NCI-H2081 (cell line): ENCODE results near the gene MAGEF1.

Experiments used
- DNase-seq, 2 experiments: peaks; one replicate each; lab custom pipeline; 2025; lab: John Stamatoyannopoulos, UW

The MAGEF1 gene

DNA sequence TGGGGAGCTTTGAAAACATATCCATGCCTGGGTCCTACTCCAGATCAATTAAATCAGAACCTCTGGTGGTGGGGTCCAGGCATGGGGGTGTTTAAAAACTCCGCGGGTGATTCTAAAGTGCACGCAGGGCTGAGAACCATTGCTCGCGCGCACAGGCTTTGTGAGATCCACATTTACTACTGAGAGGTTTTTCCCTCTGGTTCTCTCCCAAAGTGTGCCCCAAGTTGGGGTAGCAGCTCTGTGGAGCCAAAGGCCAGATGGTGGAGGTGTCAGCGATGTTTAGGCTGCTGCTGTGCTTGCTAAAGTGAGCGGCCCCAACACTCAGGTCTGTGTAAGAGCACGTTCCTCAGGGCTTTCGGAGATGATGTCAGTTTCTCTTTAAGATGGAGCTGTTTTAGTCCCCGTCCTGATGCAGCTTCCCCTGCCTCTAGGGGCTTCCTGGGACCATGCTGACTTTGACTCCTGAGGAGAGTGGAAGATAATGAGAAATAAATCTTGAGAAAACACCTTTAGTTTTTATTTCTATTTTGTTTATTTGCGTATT is 13.4 kb upstream of the MAGEF1 start:
- no peak for DNase-seq

- no peak for DNase-seq
Measured at GRCh38 chr3:184724699-184725098, 12.8 kb upstream of the MAGEF1 start.

DNA sequence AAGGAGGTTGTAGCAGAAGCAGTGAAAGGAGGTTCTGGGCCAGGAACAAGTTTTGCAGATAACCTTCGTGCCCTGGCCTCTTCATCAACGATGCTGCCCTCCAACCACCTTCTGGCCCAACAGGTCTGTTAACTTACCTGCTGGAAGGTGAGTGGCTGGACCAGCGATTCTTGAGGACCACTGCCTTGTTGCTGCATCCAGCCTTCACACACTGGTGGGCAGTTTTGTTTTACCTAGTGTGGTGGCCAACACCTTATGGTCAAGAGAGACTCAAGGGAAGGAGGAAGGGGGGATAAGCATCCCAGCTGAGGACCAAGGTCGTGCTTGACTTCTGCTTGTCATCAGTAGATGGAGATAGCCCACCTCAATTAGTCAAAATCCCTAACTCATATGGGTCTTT is 7.8 kb upstream of the MAGEF1 start:
- DNase-seq: no peak

- no peak for DNase-seq
Measured at GRCh38 chr3:184718431-184718830, 6.6 kb upstream of the MAGEF1 start.

DNA sequence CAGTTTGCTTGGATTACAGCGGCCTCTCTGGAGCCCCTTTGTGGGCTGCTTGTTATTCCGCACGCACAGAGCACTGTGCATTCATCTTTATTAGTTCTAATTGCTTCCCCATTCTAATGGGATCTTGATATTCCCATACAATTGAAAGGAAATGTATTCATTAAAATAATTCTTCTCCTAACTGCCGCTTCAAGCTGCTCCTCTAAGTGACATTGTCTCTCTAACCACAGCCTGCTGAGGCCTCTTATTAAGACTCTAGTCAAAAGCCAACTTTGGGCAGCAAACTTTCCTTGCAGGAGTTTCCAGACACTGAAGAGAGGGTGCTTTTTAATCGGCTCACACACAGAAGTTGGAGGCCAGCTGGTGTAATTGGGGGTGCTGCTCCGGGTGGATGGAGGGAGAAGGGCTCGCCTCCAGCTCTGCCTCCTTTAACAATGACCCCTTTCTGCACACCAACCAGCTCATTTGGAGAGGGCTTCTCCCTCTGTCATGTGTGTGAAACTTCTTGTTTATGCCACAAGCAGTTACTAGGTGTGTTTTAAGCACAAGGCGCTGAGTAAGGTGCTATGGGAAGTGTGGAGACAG is 5.6 kb upstream of the MAGEF1 start:
- DNase-seq: no peak

- DNase-seq: no peak
Measured at GRCh38 chr3:184716622-184717398, 4.9 kb upstream of the MAGEF1 start.

DNA sequence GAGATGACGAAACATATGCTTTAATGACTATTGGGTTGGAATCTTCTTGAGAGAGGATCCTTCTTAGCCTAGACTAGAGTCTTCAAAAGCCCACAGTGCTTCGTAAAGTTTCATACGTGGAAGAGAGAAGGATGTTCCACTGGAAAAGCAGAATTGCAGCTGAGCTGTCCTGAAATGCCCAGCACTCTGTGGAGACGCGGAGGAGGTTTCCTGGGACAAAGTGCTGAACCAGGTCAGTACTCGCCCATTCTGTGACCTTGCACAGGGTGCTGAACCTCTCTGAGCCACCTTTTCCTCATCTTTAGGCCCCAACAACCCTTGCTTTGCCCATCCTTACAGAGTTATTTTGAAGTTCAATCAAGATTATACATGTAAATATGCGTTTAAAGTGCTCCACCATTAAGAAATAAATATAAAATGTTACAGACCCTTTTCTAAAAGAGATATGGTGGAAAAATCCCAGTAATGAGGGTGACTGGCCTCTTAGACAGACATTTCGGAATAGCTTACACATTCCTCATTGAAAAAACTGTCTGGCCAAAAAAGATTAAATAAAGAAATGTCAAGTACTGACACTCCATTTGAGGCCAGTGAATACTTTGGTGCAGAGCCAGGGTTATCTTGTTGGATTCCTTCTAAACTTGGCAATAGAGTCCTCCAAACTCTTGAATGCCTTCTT is 4.2 kb upstream of the MAGEF1 start:
- DNase-seq: no peak

DNA sequence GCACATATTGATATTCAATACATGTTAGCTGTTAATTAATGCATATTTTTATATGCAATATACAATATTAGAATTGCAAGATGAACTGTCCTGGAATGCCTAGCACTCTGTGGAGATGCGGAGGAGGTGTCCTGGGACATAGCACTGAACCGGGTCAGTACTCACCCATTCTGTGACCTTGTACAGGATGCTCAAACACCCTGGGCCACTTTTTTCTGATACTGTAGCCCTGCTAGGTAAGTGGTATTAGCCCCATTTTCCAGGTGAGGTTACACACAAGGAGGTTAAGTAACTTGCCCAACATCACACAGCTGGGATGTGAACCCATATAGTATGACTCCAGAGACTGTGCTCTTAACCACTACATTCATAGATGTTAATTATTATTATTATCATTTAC is 1.7 kb upstream of the MAGEF1 start:
- DNase-seq: no peak

GRCh38 chr3:184713040-184713355 is 1.1 kb upstream of the MAGEF1 start:
- no peak for DNase-seq

DNA sequence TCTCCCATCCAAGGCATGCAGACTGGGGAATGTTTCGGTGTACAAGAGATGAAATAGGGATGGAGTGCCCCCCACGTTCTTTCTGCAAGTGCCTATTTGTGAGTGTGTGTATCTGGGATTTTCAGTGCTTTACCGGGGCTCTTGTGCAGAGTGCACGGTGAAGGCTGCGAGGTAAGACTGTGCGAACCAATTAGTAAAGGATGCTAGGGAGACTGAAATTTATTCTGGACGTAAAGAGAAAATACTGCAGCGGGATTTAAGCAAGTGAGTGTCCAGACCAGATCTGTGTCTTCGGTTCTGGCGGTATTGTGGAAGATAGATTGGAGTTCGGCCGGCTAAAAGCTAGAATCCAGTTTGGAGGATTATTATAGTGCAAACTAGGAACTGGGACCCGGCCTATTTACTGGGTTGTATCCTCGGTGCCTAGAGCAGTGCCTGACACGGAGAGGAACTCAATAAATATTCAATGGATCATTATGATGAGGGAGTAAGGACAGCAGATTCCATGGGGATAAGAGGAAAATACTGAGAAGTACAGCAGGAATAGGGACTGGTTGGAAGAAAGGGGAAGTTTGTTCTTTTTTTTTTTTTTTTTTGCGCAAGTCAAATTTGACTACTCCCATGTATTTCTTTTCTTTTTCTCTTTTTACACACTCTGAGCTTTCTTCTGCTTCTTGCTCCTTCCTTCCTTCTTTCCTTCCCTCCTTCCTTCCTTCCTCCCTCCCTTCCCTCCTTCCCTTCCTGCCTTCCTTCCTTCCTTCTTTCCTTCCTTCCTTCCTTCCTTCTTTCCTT is 580 bp upstream of the MAGEF1 start:
- no peak for DNase-seq

- peak in 1 of 2 experiments; percentile 53 for DNase-seq
Measured at GRCh38 chr3:184710870-184711492, 883 bp downstream of the MAGEF1 start.

- DNase-seq: no peak
Measured at GRCh38 chr3:184703657-184704056, 8.2 kb downstream of the MAGEF1 start.

DNA sequence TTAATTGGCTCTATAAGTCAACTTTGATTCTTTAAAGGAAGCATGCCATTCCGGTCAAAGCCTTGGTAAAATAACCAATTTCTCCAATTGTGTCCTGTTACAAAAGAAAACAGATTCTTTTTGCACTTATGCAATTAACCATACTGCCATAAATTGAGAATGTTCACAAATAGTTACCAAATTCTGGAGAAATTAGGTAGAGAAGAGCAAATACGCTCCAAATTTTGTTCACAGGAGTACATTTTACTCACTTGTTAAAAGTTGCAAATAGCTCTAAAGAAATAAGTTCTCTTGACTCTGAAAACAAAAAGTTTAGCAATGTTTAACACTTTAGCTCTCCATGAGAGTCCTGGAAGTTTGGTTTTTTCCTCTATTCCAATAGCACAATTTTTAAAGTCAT is 11.1 kb downstream of the MAGEF1 start:
- no peak for DNase-seq

GRCh38 chr3:184697845-184698244 is 14.0 kb downstream of the MAGEF1 start:
- DNase-seq: no peak

DNA sequence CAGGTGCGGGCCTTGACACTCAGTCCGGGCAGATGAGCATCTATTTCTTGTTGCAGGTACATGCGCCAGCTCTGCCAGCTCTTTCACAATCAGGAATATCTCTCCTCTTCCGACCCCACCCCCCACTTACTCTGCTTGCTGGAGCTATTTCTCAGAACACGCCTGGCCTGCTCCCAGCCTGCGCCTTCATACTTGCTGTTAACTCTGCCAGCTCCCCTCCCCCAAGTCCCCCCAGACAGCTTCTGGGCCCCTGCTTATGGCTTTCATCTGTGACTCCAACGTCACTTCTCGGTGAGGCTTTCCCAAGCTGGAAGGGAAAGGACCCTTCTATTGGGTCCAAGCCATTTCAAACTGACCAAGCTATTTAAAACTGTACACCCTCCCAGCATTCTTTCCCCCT is 15.2 kb downstream of the MAGEF1 start:
- no peak for DNase-seq

- DNase-seq: no peak
Measured at GRCh38 chr3:184694716-184695115, 17.1 kb downstream of the MAGEF1 start.

GRCh38 chr3:184694133-184694665 is 17.7 kb downstream of the MAGEF1 start:
- DNase-seq: no peak

DNA sequence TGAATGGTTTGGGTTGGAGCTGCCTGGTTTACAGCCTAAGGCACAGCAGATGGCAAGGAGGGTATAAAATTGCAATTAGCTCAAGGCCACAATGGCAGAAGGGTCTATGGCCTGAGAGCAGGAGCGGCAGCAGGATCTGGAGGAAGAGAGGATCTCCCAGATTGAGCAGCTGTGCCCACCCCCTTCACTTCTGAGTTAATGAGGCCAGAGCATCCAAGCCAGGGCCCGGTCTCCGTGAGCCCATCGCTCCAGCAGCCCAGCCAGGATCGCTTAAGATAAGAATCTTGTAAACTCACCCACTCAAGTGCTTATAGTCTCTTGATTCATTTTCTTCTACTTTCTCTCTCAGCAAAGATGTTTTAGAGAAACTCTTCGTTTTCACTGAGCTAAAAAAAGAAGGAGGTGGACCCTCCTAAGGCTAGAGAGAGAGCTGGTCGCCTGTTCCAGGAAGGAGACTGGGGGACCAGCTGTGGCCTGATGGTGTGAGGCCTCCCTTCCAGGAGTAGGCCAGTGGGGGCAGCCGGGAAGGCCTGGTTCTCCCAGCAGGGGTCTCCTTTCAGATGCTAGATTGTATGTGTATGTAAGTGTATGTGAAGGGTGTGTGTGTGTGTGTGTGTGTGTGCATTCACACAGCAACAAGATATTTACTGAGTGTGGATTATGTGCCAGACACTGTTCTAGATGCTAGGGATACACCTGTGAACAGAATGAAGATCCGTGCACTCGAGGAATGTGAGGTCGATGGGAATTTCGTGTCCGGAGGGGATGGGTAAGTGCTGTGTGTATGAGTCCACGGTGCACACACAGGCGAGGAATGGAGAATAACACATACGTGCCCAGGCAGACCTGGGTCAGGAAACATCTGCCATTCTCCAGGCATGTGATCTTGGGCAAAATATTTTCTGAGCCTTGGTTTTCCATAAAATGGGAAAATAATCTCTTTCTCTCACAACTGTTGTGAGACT is 18.6 kb downstream of the MAGEF1 start:
- DNase-seq: no peak

DNA sequence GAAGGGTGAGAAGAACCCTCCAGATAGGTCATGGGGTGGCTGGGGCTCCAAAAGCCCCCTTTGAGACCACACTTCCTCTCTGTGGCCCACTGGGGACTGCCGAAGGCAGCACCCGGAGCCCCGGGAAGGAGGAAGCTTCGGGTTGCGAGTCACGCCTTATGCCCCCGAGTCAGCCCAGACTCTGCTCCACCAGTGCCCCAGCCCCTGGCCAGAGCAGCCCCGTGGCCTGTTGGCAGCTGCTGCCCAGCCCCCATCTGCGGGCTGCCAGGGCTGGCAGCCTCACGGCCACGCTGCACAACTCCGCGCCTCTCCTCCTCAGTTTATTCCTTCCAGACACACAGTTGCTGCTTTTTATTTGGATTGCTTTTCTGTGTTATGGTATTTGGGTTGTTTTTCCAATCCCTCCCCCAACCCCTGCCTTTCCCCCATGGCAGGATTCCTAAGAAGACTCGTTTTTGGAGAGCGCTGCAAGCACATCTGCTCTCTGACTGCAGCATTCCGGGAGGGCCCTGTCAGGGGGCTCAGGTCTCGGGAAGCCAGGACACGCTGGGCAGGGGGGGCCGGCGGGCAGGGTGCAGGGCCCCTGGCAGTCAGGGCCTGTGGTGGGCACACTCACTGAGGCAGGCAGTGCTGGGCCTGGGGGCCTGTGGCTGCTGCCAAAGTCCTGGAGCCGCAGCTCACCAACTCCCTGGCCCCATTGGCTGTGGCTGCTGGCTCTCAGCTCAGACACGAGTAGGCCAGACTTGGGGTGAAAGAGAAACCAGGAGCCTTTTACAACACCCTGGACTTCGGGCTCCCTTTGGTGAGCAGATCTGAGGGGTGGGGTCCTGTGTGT is 20.2 kb downstream of the MAGEF1 start:
- DNase-seq: no peak
